Lower leg skin (tissue), 4 donors: Measurements from ENCODE around the gene GRIN2D. TPM values are rescaled to one million over a fixed set of nuclear protein-coding genes. Genes with fewer than 3 reads are reported as not detected.

Experiments
- DNase-seq, 2 donors: peaks; one replicate each; pipeline ENCODE4 v3.0.0-alpha.2; 2019; ENCODE audit warnings: low spot score in 2 of 2
- H3K4me3 ChIP-seq: fragments of 200-600 bp; sonication (generic); 2 replicates; pipeline ENCODE4 v1.5.1; 2017; ENCODE audit warnings: mild to moderate bottlenecking, low read depth; ENCODE audit not compliant: poor library complexity, severe bottlenecking
- POLR2A ChIP-seq, 2 donors: fragments of 450-650 bp; IDR thresholded peaks; one replicate each; pipeline ENCODE4 v1.6.1; 2016 to 2017; ENCODE audit warnings: antibody characterized with exemption in 2 of 2, mild to moderate bottlenecking in 1 of 2, moderate library complexity in 1 of 2
- WGBS, 2 donors: methylation state at CpG; one replicate each; pipeline ENCODE4 v1.1.5; 2018; 5-methylcytosine and 5-hydroxymethylcytosine counted together
- intact Hi-C: fragments of 100-400 bp; cut with DNase I; formaldehyde crosslinking; loops from one replicate; pipeline ENCODE4 v1.15.0; 2023; ENCODE audit warnings: low total_unique reads
- total RNA-seq, 4 donors: library from RNA; depleted of rRNA; stranded (reverse); fragments of >200 nt; gene quantifications; one replicate each; pipeline ENCODE4 v1.1.0, GENCODE V29; 2016
- TF ChIP-seq, protein P1 (sequence below), 3 donors: fragments of 450-650 bp; IDR thresholded peaks; one replicate each; pipeline ENCODE4 v1.5.1; 2016; ENCODE audit warnings: antibody characterized with exemption in 3 of 3, mild to moderate bottlenecking in 3 of 3, moderate library complexity in 2 of 3

The GRIN2D gene
- total RNA-seq, 4 donors from 2014 or later, result 0.17 to 0.47 (median 0.42) TPM

- H3K4me3 ChIP-seq, result no peak overlapping the region
- no peak for TF ChIP-seq POLR2A (IDR thresholded peaks at IDR 0.05)
- TF ChIP-seq, protein P1, sequence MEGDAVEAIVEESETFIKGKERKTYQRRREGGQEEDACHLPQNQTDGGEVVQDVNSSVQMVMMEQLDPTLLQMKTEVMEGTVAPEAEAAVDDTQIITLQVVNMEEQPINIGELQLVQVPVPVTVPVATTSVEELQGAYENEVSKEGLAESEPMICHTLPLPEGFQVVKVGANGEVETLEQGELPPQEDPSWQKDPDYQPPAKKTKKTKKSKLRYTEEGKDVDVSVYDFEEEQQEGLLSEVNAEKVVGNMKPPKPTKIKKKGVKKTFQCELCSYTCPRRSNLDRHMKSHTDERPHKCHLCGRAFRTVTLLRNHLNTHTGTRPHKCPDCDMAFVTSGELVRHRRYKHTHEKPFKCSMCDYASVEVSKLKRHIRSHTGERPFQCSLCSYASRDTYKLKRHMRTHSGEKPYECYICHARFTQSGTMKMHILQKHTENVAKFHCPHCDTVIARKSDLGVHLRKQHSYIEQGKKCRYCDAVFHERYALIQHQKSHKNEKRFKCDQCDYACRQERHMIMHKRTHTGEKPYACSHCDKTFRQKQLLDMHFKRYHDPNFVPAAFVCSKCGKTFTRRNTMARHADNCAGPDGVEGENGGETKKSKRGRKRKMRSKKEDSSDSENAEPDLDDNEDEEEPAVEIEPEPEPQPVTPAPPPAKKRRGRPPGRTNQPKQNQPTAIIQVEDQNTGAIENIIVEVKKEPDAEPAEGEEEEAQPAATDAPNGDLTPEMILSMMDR (IDR thresholded peaks at IDR 0.05), result no peak
- 55 to 56% methylated on average over 5 of the region's 5 CpGs for WGBS, 2 donors
- intact Hi-C loops, result no loop called here
- DNase-seq, result no peak
Observed at GRCh38 chr19:48401287-48401686, 7.8 kb downstream of the GRIN2D start.

DNA sequence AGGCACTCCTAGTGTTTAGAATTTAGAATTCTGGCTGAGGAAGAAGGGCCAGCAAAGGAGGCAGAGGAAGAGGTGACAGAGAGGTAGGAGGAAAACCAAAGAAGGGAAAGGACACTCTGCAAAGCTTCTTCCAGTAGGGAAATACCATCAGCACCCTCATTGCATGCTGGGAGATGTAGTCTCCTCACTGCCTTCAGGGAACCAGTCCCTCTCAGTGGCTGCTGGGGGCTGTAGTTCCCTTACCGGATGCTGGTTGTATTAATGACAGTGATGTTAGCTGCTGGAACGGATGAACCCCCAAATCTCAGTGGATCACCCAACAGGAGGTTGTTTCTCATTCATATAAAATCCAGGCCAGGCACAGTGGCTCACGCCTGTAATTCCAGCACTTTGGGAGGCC is 10.1 kb downstream of the GRIN2D start:
- WGBS, 2 donors, result 39 to 46% methylated on average over 3 of the region's 3 CpGs
- no peak overlapping the region for H3K4me3 ChIP-seq
- TF ChIP-seq POLR2A (IDR thresholded peaks at IDR 0.05), result no peak
- TF ChIP-seq, protein P1 (IDR thresholded peaks at IDR 0.05), result no peak
- no peak for DNase-seq
- intact Hi-C loops, result no loop called here

DNA sequence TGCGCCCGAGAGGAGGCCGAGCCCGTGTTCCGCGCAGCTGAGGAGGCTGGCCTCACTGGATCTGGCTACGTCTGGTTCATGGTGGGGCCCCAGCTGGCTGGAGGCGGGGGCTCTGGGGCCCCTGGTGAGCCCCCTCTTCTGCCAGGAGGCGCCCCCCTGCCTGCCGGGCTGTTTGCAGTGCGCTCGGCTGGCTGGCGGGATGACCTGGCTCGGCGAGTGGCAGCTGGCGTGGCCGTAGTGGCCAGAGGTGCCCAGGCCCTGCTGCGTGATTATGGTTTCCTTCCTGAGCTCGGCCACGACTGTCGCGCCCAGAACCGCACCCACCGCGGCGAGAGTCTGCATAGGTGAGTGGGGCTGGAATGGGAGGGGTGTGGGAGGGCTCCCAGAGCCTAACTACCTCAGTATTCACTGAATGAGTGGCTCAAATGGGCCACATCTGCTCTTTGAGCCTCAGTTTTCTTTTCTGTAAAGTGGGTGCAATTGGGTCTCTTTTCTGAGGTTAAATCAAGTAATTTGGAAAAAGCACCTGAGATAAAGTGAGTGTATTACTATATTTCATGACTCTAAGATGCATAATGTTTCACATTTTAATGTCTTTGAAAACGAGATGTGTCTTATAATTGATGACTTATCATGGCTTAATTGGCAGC is 11.7 kb downstream of the GRIN2D start:
- intact Hi-C loops, result no loop called here
- TF ChIP-seq, protein P1 (IDR thresholded peaks at IDR 0.05), result no peak
- no peak for TF ChIP-seq POLR2A (IDR thresholded peaks at IDR 0.05)
- no peak overlapping the region for H3K4me3 ChIP-seq
- DNase-seq, result no peak
- WGBS, 2 donors, result 94 to 96% methylated on average over 4 to 27 of the region's 27 CpGs

DNA sequence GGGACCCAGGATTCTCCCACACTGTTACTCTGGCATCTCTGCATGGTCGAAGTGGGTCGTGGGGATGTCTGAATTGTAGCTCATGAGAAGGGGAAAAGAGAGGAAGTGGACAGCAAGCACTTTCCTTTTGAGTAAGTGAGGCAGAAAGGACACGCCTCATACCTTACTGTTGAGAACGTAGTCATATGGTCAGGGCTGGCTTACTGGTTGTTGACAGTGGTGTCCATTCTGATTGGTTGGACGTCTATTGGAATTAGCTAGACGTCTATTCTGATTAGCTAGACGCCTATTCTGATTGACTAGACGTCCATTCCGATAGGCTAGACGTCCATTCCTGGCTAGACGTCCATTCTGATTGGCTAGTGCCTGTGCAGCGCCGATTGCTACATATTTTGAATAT is 12.4 kb downstream of the GRIN2D start:
- no peak for DNase-seq
- 84 to 89% methylated on average over 13 of the region's 13 CpGs for WGBS, 2 donors
- TF ChIP-seq, protein P1 (IDR thresholded peaks at IDR 0.05), result no peak
- TF ChIP-seq POLR2A (IDR thresholded peaks at IDR 0.05), result no peak
- no peak overlapping the region for H3K4me3 ChIP-seq
- intact Hi-C loops, result no loop called here

DNA sequence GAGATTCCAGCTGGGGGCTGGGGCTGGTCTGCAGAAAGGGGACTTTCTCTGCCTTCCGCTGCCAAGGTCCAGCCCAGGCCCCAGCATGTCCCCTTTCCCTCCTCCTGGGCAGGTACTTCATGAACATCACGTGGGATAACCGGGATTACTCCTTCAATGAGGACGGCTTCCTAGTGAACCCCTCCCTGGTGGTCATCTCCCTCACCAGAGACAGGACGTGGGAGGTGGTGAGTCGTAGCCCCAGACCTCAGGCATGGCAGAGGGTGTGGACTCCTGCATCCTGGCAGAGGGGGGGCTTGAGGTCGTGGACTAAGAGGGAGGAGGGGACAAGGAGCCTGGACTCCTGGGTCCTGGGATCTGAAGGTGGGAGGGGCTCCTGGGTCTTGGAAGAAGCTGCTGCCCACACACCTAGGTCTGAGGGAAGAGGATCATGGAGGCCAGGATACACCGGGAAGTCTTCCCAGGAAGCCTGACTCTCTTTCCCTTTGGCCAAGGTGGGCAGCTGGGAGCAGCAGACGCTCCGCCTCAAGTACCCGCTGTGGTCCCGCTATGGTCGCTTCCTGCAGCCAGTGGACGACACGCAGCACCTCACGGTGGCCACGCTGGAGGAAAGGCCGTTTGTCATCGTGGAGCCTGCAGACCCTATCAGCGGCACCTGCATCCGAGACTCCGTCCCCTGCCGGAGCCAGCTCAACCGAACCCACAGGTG is 20.6 kb downstream of the GRIN2D start:
- H3K4me3 ChIP-seq, result no peak overlapping the region
- no peak for TF ChIP-seq POLR2A (IDR thresholded peaks at IDR 0.05)
- TF ChIP-seq, protein P1 (IDR thresholded peaks at IDR 0.05), result no peak
- intact Hi-C loops, result no loop called here
- no peak for DNase-seq
- 68% methylated on average over 23 to 24 of the region's 24 CpGs for WGBS, 2 donors
